KBM-7 (cell line): Measurements from ENCODE around the gene EFL1.

Experiments
- DNase-seq: peaks from one replicate; pipeline ENCODE4 v3.0.0-alpha.2; 2015
- in situ Hi-C: fragments of 300-500 bp; cut with MboI; formaldehyde crosslinking; loops from 2 replicates; pipeline ENCODE4 v1.14.3; 2020; ENCODE audit warnings: low sequenced_read_pairs, low pct_unique_long_range_greater_than_20kb, mixed read lengths

The EFL1 gene

GRCh38 chr15:82105451-82106215 is 156.9 kb downstream of the EFL1 start:
- in situ Hi-C loops: loop anchor here (10.0 kb wide), 1 partner anchor 51 kb away; no protein-coding TSS in a partner anchor
- DNase-seq: no peak

GRCh38 chr15:82103468-82103867 is 159.1 kb downstream of the EFL1 start:
- in situ Hi-C loops: loop anchor here (10.0 kb wide), 1 partner anchor 49 kb away; no protein-coding TSS in a partner anchor
- peak; percentile 43 for DNase-seq

- DNase-seq: no peak
- in situ Hi-C loops: loop anchor here (10.0 kb wide), 1 partner anchor 46 kb away; no protein-coding TSS in a partner anchor
Observed at GRCh38 chr15:82100111-82100929, 162.2 kb downstream of the EFL1 start.

GRCh38 chr15:82098674-82099073 is 163.9 kb downstream of the EFL1 start:
- in situ Hi-C loops: loop anchor here (25.0 kb wide), 1 partner anchor 611 kb away; no protein-coding TSS in a partner anchor
- no peak for DNase-seq

GRCh38 chr15:82095803-82096202 is 166.7 kb downstream of the EFL1 start:
- DNase-seq: no peak
- in situ Hi-C loops: loop anchor here (25.0 kb wide), 1 partner anchor 609 kb away; no protein-coding TSS in a partner anchor

GRCh38 chr15:82093774-82094211 is 168.7 kb downstream of the EFL1 start:
- DNase-seq: no peak
- in situ Hi-C loops: loop anchor here (25.0 kb wide), 1 partner anchor 606 kb away; no protein-coding TSS in a partner anchor

- DNase-seq: no peak
- in situ Hi-C loops: loop anchor here (25.0 kb wide), 1 partner anchor 606 kb away; no protein-coding TSS in a partner anchor
Observed at GRCh38 chr15:82093325-82093724, 169.2 kb downstream of the EFL1 start.

GRCh38 chr15:82091636-82092140 is 170.8 kb downstream of the EFL1 start:
- DNase-seq: no peak
- in situ Hi-C loops: loop anchor here (25.0 kb wide), 1 partner anchor 604 kb away; no protein-coding TSS in a partner anchor

GRCh38 chr15:82086243-82086995 is 176.1 kb downstream of the EFL1 start:
- no peak for DNase-seq
- in situ Hi-C loops: loop anchor here (25.0 kb wide), 1 partner anchor 599 kb away; no protein-coding TSS in a partner anchor

- DNase-seq: peak; percentile 22
- in situ Hi-C loops: loop anchor here (25.0 kb wide), 1 partner anchor 595 kb away; no protein-coding TSS in a partner anchor
Observed at GRCh38 chr15:82081914-82082762, 180.4 kb downstream of the EFL1 start.

GRCh38 chr15:82080774-82081173 is 181.8 kb downstream of the EFL1 start:
- in situ Hi-C loops: loop anchor here (25.0 kb wide), 1 partner anchor 593 kb away; no protein-coding TSS in a partner anchor

More at GRCh38 chr15:82080774-82081173, 181.8 kb downstream of the EFL1 start:
- DNase-seq: no peak
